Neural cell (in vitro differentiated cells): ENCODE results near the gene HOXA7. TPM values are rescaled to one million over a fixed set of nuclear protein-coding genes. Genes with fewer than 3 reads are reported as not detected.

Source experiments
- H2AFZ ChIP-seq: fragments of 200-600, 300-800 bp; sonication (generic), shearing (Covaris generic); 2 replicates; pipeline ENCODE4 v1.6.0; 2014; ENCODE audit warnings: low read depth, mild to moderate bottlenecking, antibody characterized with exemption, low read length, moderate library complexity
- H3F3A ChIP-seq: fragments of 200-600 bp; shearing (Covaris generic); 2 replicates; pipeline ENCODE4 v1.6.1; 2016; ENCODE audit warnings: mild to moderate bottlenecking, moderate library complexity, mixed read lengths, antibody characterized with exemption, low read length; ENCODE audit not compliant: insufficient read depth, poor library complexity, severe bottlenecking
- H3K27ac ChIP-seq: fragments of 200-600, 300-800 bp; sonication (generic), shearing (Covaris generic); 2 replicates; pipeline ENCODE4 v1.5.1; 2014; ENCODE audit warnings: mild to moderate bottlenecking, low read length, moderate library complexity
- H3K27me3 ChIP-seq: fragments of 300-800, 200-600 bp; sonication (generic), shearing (Covaris generic); 2 replicates; pipeline ENCODE4 v1.6.0; 2014; ENCODE audit warnings: mild to moderate bottlenecking, low read depth, low read length, moderate library complexity; ENCODE audit not compliant: insufficient read depth
- H3K36me3 ChIP-seq: fragments of 300-800, 200-600 bp; sonication (generic), shearing (Covaris generic); 2 replicates; pipeline ENCODE4 v1.5.1; 2014; ENCODE audit warnings: mild to moderate bottlenecking, antibody characterized with exemption, low read length, moderate library complexity; ENCODE audit not compliant: insufficient read depth
- H3K4me2 ChIP-seq: fragments of 300-800, 200-600 bp; sonication (generic), shearing (Covaris generic); 2 replicates; pipeline ENCODE4 v1.6.0; 2014; ENCODE audit warnings: mild to moderate bottlenecking, low read length
- H3K4me3 ChIP-seq: fragments of 300-800, 200-600 bp; sonication (generic), shearing (Covaris generic); 2 replicates; pipeline ENCODE4 v1.5.1; 2014; ENCODE audit warnings: mild to moderate bottlenecking, low read length, moderate library complexity
- H3K79me2 ChIP-seq: fragments of 200-600 bp; shearing (Covaris generic); replicated peaks from 2 replicates; pipeline ENCODE4 v1.6.0; 2014; ENCODE audit warnings: mild to moderate bottlenecking, low read length, moderate library complexity; ENCODE audit not compliant: insufficient read depth
- H3K9ac ChIP-seq: fragments of 300-800, 200-600 bp; sonication (generic), shearing (Covaris generic); 2 replicates; pipeline ENCODE4 v1.6.1; 2016; ENCODE audit warnings: mild to moderate bottlenecking, low read length, mixed read lengths
- H3K9me2 ChIP-seq: fragments of 200-600 bp; shearing (Covaris generic); 2 replicates; pipeline ENCODE4 v1.6.1; 2016; ENCODE audit warnings: mild to moderate bottlenecking, low read length, mixed read lengths; ENCODE audit not compliant: insufficient read depth
- H3K9me3 ChIP-seq: fragments of 200-600, 300-800 bp; sonication (generic), shearing (Covaris generic); 2 replicates; pipeline ENCODE4 v1.6.1; 2016; ENCODE audit warnings: mild to moderate bottlenecking, mixed run types, low read length, moderate library complexity, mixed read lengths
- H4K20me1 ChIP-seq: fragments of 200-600 bp; shearing (Covaris generic); 2 replicates; pipeline ENCODE4 v1.6.1; 2016; ENCODE audit warnings: mild to moderate bottlenecking, mixed run types; ENCODE audit not compliant: insufficient read depth
- EP300 ChIP-seq: fragments of 450-650 bp; conservative IDR thresholded peaks from 2 replicates; pipeline ENCODE4 v1.6.1; 2014; ENCODE audit warnings: antibody characterized with exemption, mild to moderate bottlenecking, moderate library complexity; ENCODE audit not compliant: poor library complexity, severe bottlenecking
- EZH2 ChIP-seq: fragments of 200-600, 300-800 bp; shearing (Covaris generic), sonication (generic); IDR thresholded peaks from 2 replicates; pipeline ENCODE4 v1.6.1; 2014; ENCODE audit warnings: antibody characterized with exemption, low read length, borderline replicate concordance, mild to moderate bottlenecking; ENCODE audit not compliant: insufficient read depth, poor library complexity, severe bottlenecking
- MXI1 ChIP-seq: fragments of 450-650 bp; conservative IDR thresholded peaks from 2 replicates; pipeline ENCODE4 v1.6.1; 2014; ENCODE audit warnings: antibody characterized with exemption, mild to moderate bottlenecking; ENCODE audit not compliant: poor library complexity, severe bottlenecking
- POLR2AphosphoS5 ChIP-seq: IDR thresholded peaks from 2 replicates; pipeline ENCODE4 v1.6.1; 2012
- RAD21 ChIP-seq: fragments of 450-650 bp; conservative IDR thresholded peaks from 2 replicates; pipeline ENCODE4 v1.6.1; 2014; ENCODE audit warnings: antibody characterized with exemption, mild to moderate bottlenecking, moderate library complexity
- SMC3 ChIP-seq: fragments of 450-650 bp; conservative IDR thresholded peaks from 2 replicates; pipeline ENCODE4 v1.6.1; 2014; ENCODE audit warnings: antibody characterized with exemption, mild to moderate bottlenecking, moderate library complexity; ENCODE audit not compliant: poor library complexity
- TAF1 ChIP-seq: IDR thresholded peaks from 2 replicates; pipeline ENCODE4 v1.6.1; 2012; ENCODE audit warnings: low read depth
- polyA plus RNA-seq: library from polyadenylated mRNA; depleted of rRNA; stranded (reverse); fragments of >200 nt; gene quantifications from 2 replicates; pipeline ENCODE4 v1.2.3, GENCODE V29; 2014
- TF ChIP-seq, protein P1 (sequence below): IDR thresholded peaks from 2 replicates; pipeline ENCODE4 v1.6.1; 2012; ENCODE audit warnings: borderline replicate concordance
- TF ChIP-seq, protein P2 (sequence below): fragments of 450-650 bp; IDR thresholded peaks from 2 replicates; pipeline ENCODE4 v1.5.1; 2014; ENCODE audit warnings: antibody characterized with exemption, mild to moderate bottlenecking, moderate library complexity; ENCODE audit not compliant: poor library complexity, severe bottlenecking

The HOXA7 gene
- polyA plus RNA-seq, 1 donor from 2014 or later = not detected

GRCh38 chr7:27132978-27133377 is 23.5 kb downstream of the HOXA7 start:
- Histone ChIP-seq H3K27ac (no peak overlapping the region), H3F3A (no peaks in the 10 kb centered on the region), H3K4me3 (no peak overlapping the region), H3K79me2 (no peaks in the 10 kb centered on the region), H3K9me3 (peaks cover 16% of the 10 kb centered on the region), H3K9me2 (no peaks in the 10 kb centered on the region), H3K9ac (no peak overlapping the region), H3K27me3 (peaks cover 98% of the 10 kb centered on the region), H4K20me1 (no peaks in the 10 kb centered on the region), H3K4me2 (no peak overlapping the region), H2AFZ (no peak overlapping the region), H3K36me3 (no peaks in the 10 kb centered on the region)
- TF ChIP-seq EP300 (no peak), MXI1 (no peak), TAF1 (no peak), POLR2AphosphoS5 (no peak)
- TF ChIP-seq, protein P1, sequence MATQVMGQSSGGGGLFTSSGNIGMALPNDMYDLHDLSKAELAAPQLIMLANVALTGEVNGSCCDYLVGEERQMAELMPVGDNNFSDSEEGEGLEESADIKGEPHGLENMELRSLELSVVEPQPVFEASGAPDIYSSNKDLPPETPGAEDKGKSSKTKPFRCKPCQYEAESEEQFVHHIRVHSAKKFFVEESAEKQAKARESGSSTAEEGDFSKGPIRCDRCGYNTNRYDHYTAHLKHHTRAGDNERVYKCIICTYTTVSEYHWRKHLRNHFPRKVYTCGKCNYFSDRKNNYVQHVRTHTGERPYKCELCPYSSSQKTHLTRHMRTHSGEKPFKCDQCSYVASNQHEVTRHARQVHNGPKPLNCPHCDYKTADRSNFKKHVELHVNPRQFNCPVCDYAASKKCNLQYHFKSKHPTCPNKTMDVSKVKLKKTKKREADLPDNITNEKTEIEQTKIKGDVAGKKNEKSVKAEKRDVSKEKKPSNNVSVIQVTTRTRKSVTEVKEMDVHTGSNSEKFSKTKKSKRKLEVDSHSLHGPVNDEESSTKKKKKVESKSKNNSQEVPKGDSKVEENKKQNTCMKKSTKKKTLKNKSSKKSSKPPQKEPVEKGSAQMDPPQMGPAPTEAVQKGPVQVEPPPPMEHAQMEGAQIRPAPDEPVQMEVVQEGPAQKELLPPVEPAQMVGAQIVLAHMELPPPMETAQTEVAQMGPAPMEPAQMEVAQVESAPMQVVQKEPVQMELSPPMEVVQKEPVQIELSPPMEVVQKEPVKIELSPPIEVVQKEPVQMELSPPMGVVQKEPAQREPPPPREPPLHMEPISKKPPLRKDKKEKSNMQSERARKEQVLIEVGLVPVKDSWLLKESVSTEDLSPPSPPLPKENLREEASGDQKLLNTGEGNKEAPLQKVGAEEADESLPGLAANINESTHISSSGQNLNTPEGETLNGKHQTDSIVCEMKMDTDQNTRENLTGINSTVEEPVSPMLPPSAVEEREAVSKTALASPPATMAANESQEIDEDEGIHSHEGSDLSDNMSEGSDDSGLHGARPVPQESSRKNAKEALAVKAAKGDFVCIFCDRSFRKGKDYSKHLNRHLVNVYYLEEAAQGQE = no peak

DNA sequence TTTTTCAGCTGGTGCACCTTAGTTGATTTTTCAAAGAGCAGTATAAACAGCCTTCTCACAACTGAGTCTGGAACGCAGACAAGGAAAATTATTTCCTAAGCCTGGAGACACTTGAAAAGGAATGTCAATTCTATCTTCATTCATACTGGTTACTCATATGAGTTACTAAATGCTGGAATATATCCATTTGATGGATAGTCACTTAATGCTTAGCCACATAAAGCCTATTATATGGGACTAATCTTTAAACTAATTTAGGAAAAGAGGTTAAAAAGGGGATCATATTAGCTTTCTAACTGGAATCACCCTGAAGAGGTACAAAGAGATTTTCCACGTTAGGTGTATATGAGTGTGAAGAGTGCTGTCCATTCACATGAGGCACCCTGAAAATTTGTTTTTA is 24.3 kb downstream of the HOXA7 start:
- no peaks in the 10 kb centered on the region for H3K79me2 ChIP-seq
- H3K9me3 ChIP-seq = peaks cover 16% of the 10 kb centered on the region
- H3K9me2 ChIP-seq = no peaks in the 10 kb centered on the region
- no peaks in the 10 kb centered on the region for H3K36me3 ChIP-seq
- no peak overlapping the region for H3K9ac ChIP-seq
- H4K20me1 ChIP-seq = no peaks in the 10 kb centered on the region
- H3F3A ChIP-seq = no peaks in the 10 kb centered on the region
- no peak overlapping the region for H3K4me2 ChIP-seq
- H3K27me3 ChIP-seq = peaks cover 98% of the 10 kb centered on the region
- TF ChIP-seq, protein P2, sequence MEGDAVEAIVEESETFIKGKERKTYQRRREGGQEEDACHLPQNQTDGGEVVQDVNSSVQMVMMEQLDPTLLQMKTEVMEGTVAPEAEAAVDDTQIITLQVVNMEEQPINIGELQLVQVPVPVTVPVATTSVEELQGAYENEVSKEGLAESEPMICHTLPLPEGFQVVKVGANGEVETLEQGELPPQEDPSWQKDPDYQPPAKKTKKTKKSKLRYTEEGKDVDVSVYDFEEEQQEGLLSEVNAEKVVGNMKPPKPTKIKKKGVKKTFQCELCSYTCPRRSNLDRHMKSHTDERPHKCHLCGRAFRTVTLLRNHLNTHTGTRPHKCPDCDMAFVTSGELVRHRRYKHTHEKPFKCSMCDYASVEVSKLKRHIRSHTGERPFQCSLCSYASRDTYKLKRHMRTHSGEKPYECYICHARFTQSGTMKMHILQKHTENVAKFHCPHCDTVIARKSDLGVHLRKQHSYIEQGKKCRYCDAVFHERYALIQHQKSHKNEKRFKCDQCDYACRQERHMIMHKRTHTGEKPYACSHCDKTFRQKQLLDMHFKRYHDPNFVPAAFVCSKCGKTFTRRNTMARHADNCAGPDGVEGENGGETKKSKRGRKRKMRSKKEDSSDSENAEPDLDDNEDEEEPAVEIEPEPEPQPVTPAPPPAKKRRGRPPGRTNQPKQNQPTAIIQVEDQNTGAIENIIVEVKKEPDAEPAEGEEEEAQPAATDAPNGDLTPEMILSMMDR = no peak
- TF ChIP-seq EZH2 (no peak), EP300 (no peak), POLR2AphosphoS5 (no peak), SMC3 (no peak), TAF1 (no peak), MXI1 (no peak), RAD21 (no peak)
- TF ChIP-seq, protein P1 = no peak
- H3K4me3 ChIP-seq = no peak overlapping the region
- no peak overlapping the region for H3K27ac ChIP-seq
- no peak overlapping the region for H2AFZ ChIP-seq
